ENCODE results near the gene GGCT.

DNA sequence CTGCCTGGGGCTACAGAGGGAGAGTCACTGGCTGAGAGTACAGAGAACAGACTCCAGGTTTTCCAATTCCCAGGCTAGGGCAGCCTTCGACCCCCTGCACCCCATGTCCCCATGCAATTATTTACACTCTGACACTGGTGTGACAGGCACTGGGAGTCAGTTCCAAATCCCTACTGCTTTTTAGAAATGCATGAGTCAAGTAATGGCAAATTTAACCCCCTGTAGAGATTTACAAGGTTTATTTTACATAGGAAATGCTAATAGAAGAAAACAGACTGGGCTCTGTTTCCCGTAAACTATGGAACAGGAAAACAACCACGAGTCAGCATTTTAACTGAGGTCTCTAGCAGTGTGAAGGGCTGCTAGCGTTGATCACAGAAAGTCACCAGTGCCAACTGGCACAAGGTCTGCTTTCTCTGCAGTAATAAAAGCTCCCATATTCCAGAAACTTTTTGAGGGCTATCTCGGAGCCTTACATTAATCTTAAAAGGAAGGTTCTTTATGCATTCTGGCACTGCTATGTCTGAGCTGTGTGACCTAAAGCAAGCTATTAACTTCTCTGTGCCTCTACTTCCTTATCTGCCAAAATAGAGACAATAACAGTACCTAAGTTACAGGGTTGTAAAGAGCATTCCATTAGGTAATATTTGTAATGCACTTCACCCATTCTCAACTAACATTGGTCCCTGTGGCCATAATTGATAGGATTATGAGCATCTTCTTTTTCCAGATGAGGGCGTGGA lies 54.2 kb downstream of the GGCT start:
- TF ChIP-seq, protein P1, sequence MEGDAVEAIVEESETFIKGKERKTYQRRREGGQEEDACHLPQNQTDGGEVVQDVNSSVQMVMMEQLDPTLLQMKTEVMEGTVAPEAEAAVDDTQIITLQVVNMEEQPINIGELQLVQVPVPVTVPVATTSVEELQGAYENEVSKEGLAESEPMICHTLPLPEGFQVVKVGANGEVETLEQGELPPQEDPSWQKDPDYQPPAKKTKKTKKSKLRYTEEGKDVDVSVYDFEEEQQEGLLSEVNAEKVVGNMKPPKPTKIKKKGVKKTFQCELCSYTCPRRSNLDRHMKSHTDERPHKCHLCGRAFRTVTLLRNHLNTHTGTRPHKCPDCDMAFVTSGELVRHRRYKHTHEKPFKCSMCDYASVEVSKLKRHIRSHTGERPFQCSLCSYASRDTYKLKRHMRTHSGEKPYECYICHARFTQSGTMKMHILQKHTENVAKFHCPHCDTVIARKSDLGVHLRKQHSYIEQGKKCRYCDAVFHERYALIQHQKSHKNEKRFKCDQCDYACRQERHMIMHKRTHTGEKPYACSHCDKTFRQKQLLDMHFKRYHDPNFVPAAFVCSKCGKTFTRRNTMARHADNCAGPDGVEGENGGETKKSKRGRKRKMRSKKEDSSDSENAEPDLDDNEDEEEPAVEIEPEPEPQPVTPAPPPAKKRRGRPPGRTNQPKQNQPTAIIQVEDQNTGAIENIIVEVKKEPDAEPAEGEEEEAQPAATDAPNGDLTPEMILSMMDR (IDR thresholded peaks at IDR 0.05; ENCODE audit: insufficient read depth, low read length, poor library complexity, severe bottlenecking): no peak
- TF ChIP-seq EZH2phosphoT487 (conservative IDR thresholded peaks at IDR 0.05; ENCODE audit: low read length): no peak
